H9 (cell line): ENCODE results near the gene TESK1. TPM values are rescaled to one million over a fixed set of nuclear protein-coding genes. Genes with fewer than 3 reads are reported as not detected.

Experiments
- DNase-seq: peaks from one replicate; pipeline ENCODE4 v3.0.0-alpha.2; 2017
- H2AFZ ChIP-seq: one replicate; pipeline ENCODE4 v1.6.1; 2013; ENCODE audit warnings: mild to moderate bottlenecking, low read length, control low read depth, moderate library complexity
- H2AK5ac ChIP-seq: 2 replicates; pipeline ENCODE4 v1.6.1; 2013; ENCODE audit warnings: low read length, control low read depth, mixed read lengths; ENCODE audit not compliant: insufficient read length
- H2BK120ac ChIP-seq: one replicate; pipeline ENCODE4 v1.6.1; 2013; ENCODE audit warnings: low read depth, mild to moderate bottlenecking, low read length, control low read depth, inconsistent platforms; ENCODE audit not compliant: poor library complexity, severe bottlenecking
- H2BK12ac ChIP-seq: 2 replicates; pipeline ENCODE4 v1.6.1; 2013; ENCODE audit warnings: low read length, control low read depth, mixed read lengths, low read depth; ENCODE audit not compliant: insufficient read length
- H2BK15ac ChIP-seq: 2 replicates; pipeline ENCODE4 v1.6.1; 2013; ENCODE audit warnings: low read depth, low read length, control low read depth
- H2BK20ac ChIP-seq: one replicate; pipeline ENCODE4 v1.6.1; 2013; ENCODE audit warnings: low read depth, mild to moderate bottlenecking, low read length, control low read depth, inconsistent platforms; ENCODE audit not compliant: poor library complexity, severe bottlenecking
- H2BK5ac ChIP-seq: 2 replicates; pipeline ENCODE4 v1.6.1; 2013; ENCODE audit warnings: low read length, control low read depth, mixed read lengths; ENCODE audit not compliant: insufficient read length
- H3K14ac ChIP-seq: 2 replicates; pipeline ENCODE4 v1.6.1; 2013; ENCODE audit warnings: low read length, control low read depth; ENCODE audit not compliant: insufficient read depth
- H3K18ac ChIP-seq: 2 replicates; pipeline ENCODE4 v1.6.1; 2013; ENCODE audit warnings: low read depth, mild to moderate bottlenecking, mixed read lengths, low read length, control low read depth; ENCODE audit not compliant: insufficient read length
- H3K23ac ChIP-seq: 2 replicates; pipeline ENCODE4 v1.6.1; 2013; ENCODE audit warnings: low read length, control low read depth, mixed read lengths, low read depth; ENCODE audit not compliant: insufficient read length
- H3K23me2 ChIP-seq: 2 replicates; pipeline ENCODE4 v1.6.1; 2013; ENCODE audit warnings: low read depth, mild to moderate bottlenecking, mixed read lengths, low read length, control low read depth; ENCODE audit not compliant: insufficient read length, poor library complexity, severe bottlenecking
- H3K27ac ChIP-seq: 2 replicates; pipeline ENCODE4 v1.5.1; 2013; ENCODE audit warnings: low read length, control low read depth, mixed read lengths, low read depth; ENCODE audit not compliant: insufficient read length
- H3K27me3 ChIP-seq: 2 replicates; pipeline ENCODE4 v1.6.1; 2013; ENCODE audit warnings: low read length, control low read depth, inconsistent platforms; ENCODE audit not compliant: insufficient read depth
- H3K4ac ChIP-seq: 2 replicates; pipeline ENCODE4 v1.6.1; 2013; ENCODE audit warnings: low read depth, mild to moderate bottlenecking, control low read depth, inconsistent platforms, low read length, moderate library complexity
- H3K4me1 ChIP-seq: 2 replicates; pipeline ENCODE4 v1.6.1; 2013; ENCODE audit warnings: low read length, control low read depth, inconsistent platforms; ENCODE audit not compliant: insufficient read depth
- H3K4me2 ChIP-seq: 2 replicates; pipeline ENCODE4 v1.6.1; 2013; ENCODE audit warnings: low read length, control low read depth, mixed read lengths; ENCODE audit not compliant: insufficient read length, insufficient read depth
- H3K56ac ChIP-seq: 2 replicates; pipeline ENCODE4 v1.6.1; 2013; ENCODE audit warnings: low read depth, mild to moderate bottlenecking, mixed read lengths, low read length, control low read depth; ENCODE audit not compliant: insufficient read length
- H3K79me1 ChIP-seq: 2 replicates; pipeline ENCODE4 v1.6.1; 2013; ENCODE audit warnings: low read depth, mild to moderate bottlenecking, moderate library complexity, low read length, control low read depth, inconsistent platforms; ENCODE audit not compliant: insufficient read depth, poor library complexity, severe bottlenecking
- H3K79me2 ChIP-seq: 2 replicates; pipeline ENCODE4 v1.6.1; 2013; ENCODE audit warnings: low read length, control low read depth, inconsistent platforms; ENCODE audit not compliant: insufficient read depth
- H3K9ac ChIP-seq: 2 replicates; pipeline ENCODE4 v1.6.1; 2013; ENCODE audit warnings: low read length, control low read depth, mixed read lengths; ENCODE audit not compliant: insufficient read length; ENCODE audit errors: extremely low read depth
- H3K9me3 ChIP-seq: one replicate; pipeline ENCODE4 v1.6.1; 2013; ENCODE audit warnings: low read depth, low read length, inconsistent platforms; ENCODE audit not compliant: control insufficient read depth
- H3T11ph ChIP-seq: one replicate; pipeline ENCODE4 v1.6.1; 2013; ENCODE audit warnings: mild to moderate bottlenecking, low read length, control low read depth, inconsistent platforms
- H4K20me1 ChIP-seq: one replicate; pipeline ENCODE4 v1.6.1; 2013; ENCODE audit not compliant: control insufficient read depth, insufficient read length, insufficient read depth
- H4K5ac ChIP-seq: 2 replicates; pipeline ENCODE4 v1.6.1; 2013; ENCODE audit warnings: low read depth, mild to moderate bottlenecking, mixed read lengths, low read length, control low read depth; ENCODE audit not compliant: insufficient read length
- H4K8ac ChIP-seq: replicated peaks from 2 replicates; pipeline ENCODE4 v1.6.1; 2013; ENCODE audit warnings: low read length, control low read depth, mixed read lengths, low read depth; ENCODE audit not compliant: insufficient read length
- H4K91ac ChIP-seq: 2 replicates; pipeline ENCODE4 v1.6.1; 2013; ENCODE audit warnings: low read depth, mild to moderate bottlenecking, moderate library complexity, mixed read lengths, low read length, control low read depth; ENCODE audit not compliant: insufficient read length
- H3K27ac Mint-ChIP-seq, 3 experiments: 2 replicates in 2 of 3; 3 replicates in 1 of 3; pipeline ENCODE4 v1.8.0; 2020 to 2021; ENCODE audit warnings: mixed read lengths in 3 of 3, mild to moderate bottlenecking in 1 of 3, moderate library complexity in 1 of 3
- H3K27me3 Mint-ChIP-seq: 2 replicates; pipeline ENCODE4 v1.8.0; 2021; ENCODE audit warnings: low read depth, mild to moderate bottlenecking, moderate library complexity, mixed read lengths
- H3K36me3 Mint-ChIP-seq, 3 experiments: 2 replicates in 2 of 3; 3 replicates in 1 of 3; pipeline ENCODE4 v1.8.0; 2020 to 2021; ENCODE audit warnings: low read depth in 3 of 3, mixed read lengths in 3 of 3; ENCODE audit not compliant: insufficient read depth in 1 of 3
- H3K4me1 Mint-ChIP-seq, 2 experiments: 2 replicates each; pipeline ENCODE4 v1.8.0; 2020; ENCODE audit warnings: mixed read lengths in 2 of 2
- H3K4me3 Mint-ChIP-seq, 2 experiments: 2 replicates in 1 of 2; 3 replicates in 1 of 2; pipeline ENCODE4 v1.8.0; 2020 to 2021; ENCODE audit warnings: mild to moderate bottlenecking in 2 of 2, mixed read lengths in 2 of 2, moderate library complexity in 1 of 2
- H3K9me3 Mint-ChIP-seq, 2 experiments: 2 replicates in 1 of 2; 3 replicates in 1 of 2; pipeline ENCODE4 v1.8.0; 2020; ENCODE audit warnings: mild to moderate bottlenecking in 2 of 2, mixed read lengths in 2 of 2, moderate library complexity in 1 of 2
- WGBS: extraction: QIAGEN DNeasy Blood & Tissue Kit; methylation state at CpG from one replicate; pipeline ENCODE4 v1.1.7; 2013; ENCODE audit warnings: missing lambda C conversion rate, low lambda C conversion rate, mixed read lengths; ENCODE audit not compliant: insufficient read length; ENCODE audit errors: extremely low coverage; 5-methylcytosine and 5-hydroxymethylcytosine counted together
- total RNA-seq: library from RNA; stranded (reverse); gene quantifications from 2 replicates; pipeline ENCODE4 v1.2.1, GENCODE V29; 2021
- TF ChIP-seq, protein P1 (sequence below): fragments of 200-600 bp; sonication (generic); conservative IDR thresholded peaks from 3 replicates; pipeline ENCODE4 v1.8.0; 2021; ENCODE audit warnings: antibody characterized with exemption, mild to moderate bottlenecking

TESK1 gene
- total RNA-seq, 1 experiment from 2014 or later = 28.6 TPM

DNA sequence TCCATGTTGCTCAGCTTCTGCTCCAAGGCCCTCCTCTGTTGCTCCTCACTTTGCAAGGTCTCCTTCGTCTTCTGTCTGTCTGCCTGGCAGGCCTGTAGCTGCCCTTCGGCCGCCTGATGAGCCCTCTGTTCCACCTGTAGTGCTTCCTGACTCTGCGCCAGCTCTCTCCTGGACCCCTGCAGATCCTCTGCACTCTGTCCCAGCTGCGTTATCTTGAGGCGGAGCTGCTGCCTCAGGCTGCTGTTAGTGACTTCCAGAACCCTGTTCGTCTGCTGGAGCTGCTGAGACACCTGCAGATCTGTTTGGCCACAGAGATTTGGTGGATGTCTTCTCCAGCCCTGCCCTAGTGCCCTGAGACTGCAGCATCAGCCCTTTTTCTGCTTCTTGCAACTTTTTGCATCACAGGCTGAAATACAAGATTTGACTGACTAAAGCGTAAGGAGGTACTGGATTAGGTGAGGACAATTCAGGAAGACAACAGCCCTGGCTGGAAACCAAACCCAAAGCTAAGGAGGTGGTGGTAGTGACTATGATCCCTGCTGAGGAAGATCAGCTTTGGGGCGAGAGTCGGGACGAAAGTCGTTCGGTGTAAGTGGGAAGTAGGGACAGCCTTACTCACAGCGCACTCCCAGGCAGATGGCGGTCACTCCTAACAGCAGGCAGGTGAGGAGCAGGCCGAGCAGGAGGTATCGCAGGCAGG is 11.1 kb downstream of the TESK1 start:
- Histone ChIP-seq H2AFZ (no peak overlapping the region), H2BK120ac (no peak overlapping the region), H4K20me1 (no peaks in the 10 kb centered on the region), H3K23me2 (peaks cover 13% of the 10 kb centered on the region), H3T11ph (no peak overlapping the region), H4K5ac (peak overlapping the region; percentile 55), H2AK5ac (no peak overlapping the region), H3K79me1 (no peaks in the 10 kb centered on the region), H3K27me3 (peaks cover 4% of the 10 kb centered on the region; the same call in 1 of the 2 replicates), H2BK12ac (no peak overlapping the region), H3K23ac (no peak overlapping the region), H3K4me1 (no peaks in the 10 kb centered on the region; the same call in 1 of the 2 replicates), H3K4ac (no peak overlapping the region), H3K56ac (no peak overlapping the region), H2BK5ac (no peak overlapping the region), H2BK20ac (no peak overlapping the region), H3K14ac (peak overlapping the region; percentile 44), H3K27ac (no peak overlapping the region), H3K9me3 (no peaks in the 10 kb centered on the region), H3K4me2 (peak overlapping the region; percentile 77), H2BK15ac (no peak overlapping the region), H3K18ac (peak overlapping the region; percentile 69), H3K9ac (no peak overlapping the region), H4K91ac (no peak overlapping the region), H3K79me2 (no peaks in the 10 kb centered on the region), H4K8ac (peak overlapping the region; percentile 50)
- H3K27ac Mint-ChIP-seq = no peak overlapping the region; a peak in 2 of 7 replicates
- peak overlapping the region; percentile 76 to 79 for H3K4me3 Mint-ChIP-seq
- TF ChIP-seq, protein P1, sequence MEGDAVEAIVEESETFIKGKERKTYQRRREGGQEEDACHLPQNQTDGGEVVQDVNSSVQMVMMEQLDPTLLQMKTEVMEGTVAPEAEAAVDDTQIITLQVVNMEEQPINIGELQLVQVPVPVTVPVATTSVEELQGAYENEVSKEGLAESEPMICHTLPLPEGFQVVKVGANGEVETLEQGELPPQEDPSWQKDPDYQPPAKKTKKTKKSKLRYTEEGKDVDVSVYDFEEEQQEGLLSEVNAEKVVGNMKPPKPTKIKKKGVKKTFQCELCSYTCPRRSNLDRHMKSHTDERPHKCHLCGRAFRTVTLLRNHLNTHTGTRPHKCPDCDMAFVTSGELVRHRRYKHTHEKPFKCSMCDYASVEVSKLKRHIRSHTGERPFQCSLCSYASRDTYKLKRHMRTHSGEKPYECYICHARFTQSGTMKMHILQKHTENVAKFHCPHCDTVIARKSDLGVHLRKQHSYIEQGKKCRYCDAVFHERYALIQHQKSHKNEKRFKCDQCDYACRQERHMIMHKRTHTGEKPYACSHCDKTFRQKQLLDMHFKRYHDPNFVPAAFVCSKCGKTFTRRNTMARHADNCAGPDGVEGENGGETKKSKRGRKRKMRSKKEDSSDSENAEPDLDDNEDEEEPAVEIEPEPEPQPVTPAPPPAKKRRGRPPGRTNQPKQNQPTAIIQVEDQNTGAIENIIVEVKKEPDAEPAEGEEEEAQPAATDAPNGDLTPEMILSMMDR = no peak
- no CpG with 5 or more reads among the region's 17 CpGs for WGBS
- no peaks in the 10 kb centered on the region for H3K36me3 Mint-ChIP-seq
- H3K4me1 Mint-ChIP-seq = peaks cover 15 to 18% of the 10 kb centered on the region in 2 experiments
- no peak for DNase-seq
- peaks cover 42% of the 10 kb centered on the region for H3K27me3 Mint-ChIP-seq
- H3K9me3 Mint-ChIP-seq = no peaks in the 10 kb centered on the region; a peak in 1 of 5 replicates
